ENCODE data around the gene GNG14.
"Not testable (repeated sequence)": the region's sequence is repeated elsewhere in the genome, so short reads cannot be mapped to it uniquely, and the experiment has no call there.

Gene GNG14

GRCh38 chr19:12687496-12688196 is at the start of gene GNG14:
TSS of gene GNG14 (plus strand) at chr19:12687998. CDS start at chr19:12688049, 51 bp downstream.
- no peak for DNase-seq

GRCh38 chr19:12638611-12639182 is 49.1 kb upstream of the GNG14 start:
- DNase-seq: no peak

DNA sequence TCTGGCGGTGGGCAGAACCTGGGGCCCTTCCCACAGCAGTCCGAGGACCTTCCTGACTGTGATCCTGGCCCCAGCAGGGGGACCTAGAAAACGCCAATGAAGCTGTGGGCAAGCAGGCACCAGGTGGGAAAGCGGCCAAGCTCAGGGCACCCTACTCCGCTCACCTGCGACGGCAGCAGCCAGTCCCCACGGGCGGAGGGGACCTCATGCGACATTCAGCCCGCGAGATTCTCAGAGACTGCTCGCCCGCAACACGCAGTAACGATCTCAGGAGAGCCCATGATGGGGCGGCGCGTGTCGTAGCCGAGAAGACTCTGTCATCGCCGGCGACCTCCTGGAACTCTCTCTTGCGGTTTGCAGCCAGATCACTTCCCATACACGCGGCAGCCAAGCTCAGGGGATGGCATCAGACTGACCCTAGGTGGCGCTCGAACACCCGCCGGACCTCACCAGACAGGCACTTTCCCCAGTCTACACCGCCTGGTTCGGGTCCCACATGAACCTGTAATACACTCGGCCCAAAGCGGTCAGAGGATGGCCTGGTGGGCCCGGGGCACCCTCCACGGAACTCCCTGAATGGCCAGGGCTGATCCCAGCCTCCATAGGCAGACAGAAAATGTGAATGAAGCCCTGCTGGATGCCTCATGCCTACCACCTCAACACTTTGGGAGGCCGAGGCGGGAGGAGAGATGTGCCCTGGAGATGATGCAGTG is 47.7 kb upstream of the GNG14 start:
- peak; percentile 61 to 92 for DNase-seq

- no peak for DNase-seq
Measured at GRCh38 chr19:12641456-12641855, 46.3 kb upstream of the GNG14 start.

GRCh38 chr19:12642506-12642905 is 45.3 kb upstream of the GNG14 start:
- DNase-seq: no peak

GRCh38 chr19:12643716-12644115 is 44.1 kb upstream of the GNG14 start:
- not testable (repeated sequence) for DNase-seq

DNA sequence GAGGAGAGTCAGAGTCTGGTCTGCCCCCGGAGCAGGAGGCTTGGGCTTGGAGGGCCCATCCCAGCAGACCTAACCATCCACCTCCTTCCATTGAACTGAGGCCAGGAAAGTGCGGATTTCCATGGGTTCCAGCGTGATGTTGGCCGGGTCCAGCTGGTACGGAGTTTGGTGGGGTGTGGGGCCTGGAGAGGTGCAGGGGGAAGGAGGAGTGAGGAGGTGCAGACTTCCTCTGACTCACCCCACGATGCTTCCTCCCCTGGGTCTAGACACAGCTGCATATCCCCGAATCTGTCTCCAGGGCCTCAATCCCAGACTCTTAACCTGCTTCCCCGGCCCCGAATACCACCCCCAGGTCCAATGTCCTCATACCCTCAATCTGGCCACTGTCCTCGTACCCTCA is 41.2 kb upstream of the GNG14 start:
- no peak for DNase-seq

DNA sequence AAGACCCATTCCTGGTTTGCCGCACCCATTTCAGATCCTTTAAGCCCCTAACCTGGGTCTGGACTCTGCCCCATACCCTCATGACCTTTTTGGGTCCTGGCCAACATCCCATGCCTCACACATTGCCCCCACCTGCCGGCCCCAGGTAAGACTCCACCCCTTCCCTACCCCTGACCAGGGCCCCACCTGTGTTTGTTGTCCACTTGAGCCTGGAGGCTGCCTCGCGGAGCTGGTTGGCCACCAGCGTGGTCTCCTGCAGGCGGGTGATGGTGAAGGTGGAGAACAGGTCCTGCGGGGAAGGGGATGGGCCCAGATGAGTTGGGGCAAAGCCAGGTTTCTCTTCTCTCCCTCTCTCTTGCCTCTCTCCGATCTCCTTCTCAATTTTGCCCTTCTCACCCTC is 40.8 kb upstream of the GNG14 start:
- DNase-seq: no peak

- DNase-seq: no peak
Measured at GRCh38 chr19:12647490-12648071, 40.2 kb upstream of the GNG14 start.

DNA sequence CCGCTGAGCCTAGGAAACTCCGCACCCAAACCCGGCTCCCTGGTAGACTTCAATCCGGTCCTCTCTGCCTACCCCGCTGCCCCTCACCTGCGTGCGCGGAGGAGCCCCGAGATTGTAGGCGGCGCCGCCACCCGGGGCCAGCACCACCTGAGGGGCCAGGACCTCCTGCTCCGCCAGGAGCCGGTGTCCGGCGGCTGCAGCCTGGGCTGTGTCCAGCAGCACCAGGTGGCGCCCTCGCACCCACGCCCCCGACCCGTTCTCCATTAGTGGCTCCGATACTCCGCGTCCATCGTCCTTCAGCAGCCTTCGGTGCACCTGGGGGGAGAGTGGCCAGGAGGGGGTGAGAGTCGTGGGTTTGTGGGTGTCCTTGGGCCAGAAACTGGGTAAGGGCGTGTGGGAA is 39.7 kb upstream of the GNG14 start:
- DNase-seq: no peak

DNA sequence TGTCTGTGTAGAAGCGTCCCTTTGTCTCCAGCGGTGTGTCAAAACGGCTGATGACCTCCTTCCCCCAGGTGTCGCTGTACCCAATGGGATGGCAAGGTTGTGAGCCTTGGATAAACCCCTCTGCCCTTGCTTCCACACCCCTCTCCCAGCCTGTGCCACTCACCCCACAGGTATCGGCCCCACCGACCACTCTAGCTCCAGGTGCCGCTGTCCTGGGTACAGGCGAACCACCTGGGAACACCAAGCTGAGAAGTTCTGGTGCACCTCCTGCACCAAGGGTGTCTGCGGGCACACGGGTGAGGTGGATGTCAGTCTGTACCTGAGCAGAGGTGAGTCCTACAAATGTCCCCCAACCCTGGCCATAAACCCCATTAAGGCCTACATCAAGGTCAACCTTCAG is 37.9 kb upstream of the GNG14 start:
- DNase-seq: no peak

- DNase-seq: no peak
Measured at GRCh38 chr19:12652219-12652618, 35.6 kb upstream of the GNG14 start.

GRCh38 chr19:12655546-12655945 is 32.3 kb upstream of the GNG14 start:
- no peak for DNase-seq

DNA sequence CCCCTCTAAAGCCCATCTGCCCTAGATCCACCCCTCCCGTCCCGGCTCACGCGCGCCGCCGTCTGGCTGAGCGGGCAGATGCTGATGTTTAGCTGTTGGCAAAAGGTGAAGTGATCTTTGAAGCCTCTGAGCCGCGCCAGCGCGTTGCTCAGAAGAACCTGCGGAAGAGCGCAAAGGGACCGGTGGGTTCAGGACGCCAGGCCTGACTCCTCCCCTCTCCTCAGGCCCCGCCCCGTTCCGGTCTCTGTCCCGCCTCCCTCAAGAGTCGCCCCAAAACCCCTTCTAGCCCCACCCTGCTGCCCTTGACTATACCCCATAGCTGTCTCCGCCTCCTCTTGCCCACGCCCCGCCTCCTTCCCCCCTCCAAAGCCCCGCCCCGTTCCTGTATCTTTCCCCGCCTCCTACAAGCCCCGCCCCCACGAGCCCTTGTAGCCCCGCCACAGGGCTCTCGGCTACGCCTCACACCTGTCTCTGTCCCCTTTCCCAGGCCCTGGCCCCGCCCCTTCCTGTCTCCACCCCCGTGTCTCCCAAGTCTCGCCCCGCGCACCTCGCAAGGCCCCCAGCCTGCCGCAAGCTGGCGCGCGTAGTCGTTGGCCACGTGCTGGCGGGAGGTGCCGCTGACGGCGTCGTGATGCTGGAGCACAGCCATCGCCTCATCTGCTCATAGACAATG is 30.8 kb upstream of the GNG14 start:
- no peak for DNase-seq

- DNase-seq: no peak
Measured at GRCh38 chr19:12657966-12658365, 29.8 kb upstream of the GNG14 start.

DNA sequence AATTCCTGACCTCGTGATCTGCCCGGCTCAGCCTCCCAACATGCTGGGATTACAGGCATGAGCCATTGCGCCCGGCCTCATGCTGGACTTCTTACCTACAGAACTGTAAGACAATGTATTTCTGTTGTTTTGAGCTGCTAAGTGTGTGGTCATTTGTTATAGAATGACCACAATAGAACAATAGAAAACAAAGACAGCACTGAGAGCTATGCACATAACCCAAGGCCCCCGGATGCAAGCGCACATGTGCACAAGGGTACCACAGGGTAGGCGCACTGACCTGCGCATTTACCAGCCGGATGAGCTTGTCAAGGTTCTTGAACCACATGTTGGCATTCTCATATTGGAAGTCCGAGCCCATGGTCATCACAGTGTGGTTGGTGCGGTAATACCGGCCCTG is 26.8 kb upstream of the GNG14 start:
- DNase-seq: no peak

DNA sequence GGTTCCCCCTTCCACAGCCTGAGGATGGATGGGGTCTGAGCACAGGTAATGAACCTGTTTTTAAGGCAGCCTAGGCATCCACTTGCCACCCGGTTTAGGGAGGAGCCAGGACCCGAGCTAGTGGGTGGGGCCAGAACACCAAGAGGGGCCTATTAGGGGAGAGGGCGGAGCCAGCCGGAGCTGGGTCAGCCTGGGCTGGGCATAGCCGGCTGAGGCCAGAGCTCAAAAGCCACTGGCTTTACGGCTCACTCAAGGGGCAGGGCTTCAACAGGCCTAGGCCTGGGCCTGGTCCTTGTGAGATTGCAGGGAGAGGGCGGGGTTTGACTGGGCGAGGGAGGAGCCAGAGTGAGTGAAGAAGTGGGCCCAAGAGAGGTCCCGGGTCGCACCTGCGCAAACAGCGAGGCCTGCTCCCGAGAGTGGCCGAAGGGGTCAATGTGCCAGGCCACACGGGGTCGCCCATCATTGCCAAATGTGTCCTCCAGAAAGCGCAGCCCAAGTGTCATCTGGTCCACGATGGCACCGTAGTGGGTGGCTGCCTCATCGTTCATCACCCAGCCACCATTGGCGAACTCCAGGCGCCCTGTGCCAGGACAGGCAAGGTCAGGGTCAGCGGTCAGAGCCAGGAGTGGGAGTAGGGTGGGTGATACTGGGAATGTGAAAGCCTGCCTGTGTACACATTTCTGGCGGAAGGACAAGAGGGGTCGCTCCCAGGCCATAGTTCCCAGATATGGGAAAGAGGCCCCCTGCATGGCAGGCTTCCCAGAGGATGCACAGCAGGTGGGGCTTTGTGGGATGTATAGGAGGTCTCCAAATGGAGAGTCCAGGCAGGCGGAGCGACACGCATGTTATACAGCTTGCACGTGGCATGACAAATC is 23.2 kb upstream of the GNG14 start:
- DNase-seq: no peak

- DNase-seq: peak; percentile 46 to 85
Measured at GRCh38 chr19:12665281-12665573, 22.6 kb upstream of the GNG14 start.

DNA sequence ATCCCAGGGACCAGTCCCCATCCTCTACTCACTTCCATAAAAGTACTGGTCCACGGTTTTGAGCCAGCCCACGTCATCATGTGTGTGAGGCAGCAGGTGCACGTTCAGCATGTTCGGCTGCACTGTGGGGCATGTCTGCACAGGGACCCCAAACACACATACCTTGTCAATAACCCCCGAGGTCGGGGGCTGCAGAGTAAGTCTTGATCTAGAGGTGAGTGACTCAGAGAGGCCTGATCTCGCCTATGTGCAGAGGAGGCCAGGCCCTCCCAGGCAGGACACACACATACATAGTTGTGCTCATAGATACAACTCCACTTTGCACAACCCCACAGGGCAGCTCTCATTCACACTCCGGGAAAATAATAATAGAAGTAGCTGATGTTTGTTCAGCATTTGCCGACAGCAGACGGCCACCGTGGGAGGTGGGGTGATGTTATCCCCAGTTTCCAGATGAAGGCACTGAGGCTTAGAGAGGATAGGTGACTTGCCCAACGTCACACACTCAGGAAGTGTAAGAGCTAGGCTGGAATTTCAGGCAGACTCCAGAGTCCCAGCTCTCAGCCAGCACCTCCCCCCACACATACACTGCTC is 22.0 kb upstream of the GNG14 start:
- peak in 1 of 2 donors; percentile 32 for DNase-seq

- DNase-seq: peak; percentile 22 to 40
Measured at GRCh38 chr19:12666265-12667048, 21.3 kb upstream of the GNG14 start, which contains the start of the genes MAN2B1 and WDR83. TSS of gene MAN2B1 (minus strand) at chr19:12666742. CDS start at chr19:12666701, 41 bp downstream. TSS of gene WDR83 (plus strand) at chr19:12666807. CDS start at chr19:12669791, 2,984 bp downstream.

- no peak for DNase-seq
Measured at GRCh38 chr19:12667731-12668302, 20.0 kb upstream of the GNG14 start.

Data from bone marrow (tissue), 2 donors.